ENCODE measurements around the gene GPR146. TPM values are rescaled to one million over a fixed set of nuclear protein-coding genes. Genes with fewer than 3 reads are reported as not detected.

Gene GPR146
- total RNA-seq, 6 experiments from 2014 or later, result 13.3 to 45.3 (median 22.8) TPM

DNA sequence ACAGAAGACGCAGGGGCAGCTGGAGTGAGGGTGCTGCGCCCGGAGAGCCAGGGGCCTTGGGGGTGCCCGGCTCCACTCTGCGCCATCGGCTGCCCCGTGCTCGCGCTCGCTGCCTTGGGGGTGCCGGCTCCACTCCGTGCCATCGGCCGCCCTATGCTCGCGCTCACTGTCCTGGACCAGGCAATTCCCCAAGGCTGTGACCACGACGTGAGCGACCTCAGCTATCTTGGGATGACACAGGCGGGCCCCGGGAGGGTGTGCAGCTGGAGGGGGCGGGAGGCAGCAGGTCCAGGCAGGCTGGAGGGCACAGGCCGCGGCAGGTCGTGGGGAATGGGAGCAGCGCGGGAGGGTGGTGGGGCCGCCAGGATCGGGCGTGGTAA is 31.6 kb upstream of the GPR146 start:
- ATAC-seq, result no peak
- no peak overlapping the region for H3K27ac ChIP-seq
- H3K4me3 ChIP-seq, result no peak overlapping the region
- no peaks in the 10 kb centered on the region for H3K9me3 ChIP-seq
- TF ChIP-seq POLR2A (IDR thresholded peaks at IDR 0.05), result no peak
- intact Hi-C loops (cut with DNase I), result no loop called here
- WGBS (ENCODE audit: insufficient coverage, low coverage, low lambda C conversion rate, missing lambda C conversion rate), result 63% methylated on average over 1 of the region's 30 CpGs
- peaks cover 0 to 6% (median 3%) of the 10 kb centered on the region in 4 donors for H3K4me1 ChIP-seq
- H3K36me3 ChIP-seq, result peaks cover 0 to 6% (median 1%) of the 10 kb centered on the region in 4 donors
- no peaks in the 10 kb centered on the region for H3K27me3 ChIP-seq
- DNase-seq, result no peak

DNA sequence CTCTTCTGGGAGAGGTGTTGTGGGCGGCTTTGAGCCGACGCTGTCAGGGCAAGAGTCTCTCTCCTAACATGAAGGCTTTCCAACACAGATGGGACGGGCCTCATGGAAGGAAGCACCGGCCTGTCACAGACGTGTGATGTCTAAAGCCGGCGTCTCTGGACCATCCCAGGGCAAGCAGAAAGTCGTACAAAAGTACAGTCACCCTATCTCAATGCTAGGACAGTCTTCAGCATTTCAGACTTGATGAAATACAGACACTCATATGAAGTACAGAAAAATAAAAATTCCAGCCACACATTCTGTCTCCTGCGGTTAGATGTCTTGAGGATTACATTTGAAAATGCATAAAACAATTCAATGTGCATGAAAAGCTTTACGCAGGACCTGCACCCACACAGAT is 30.8 kb upstream of the GPR146 start:
- Histone ChIP-seq H3K4me3 (no peak overlapping the region), H3K4me1 (peaks cover 0 to 6% (median 3%) of the 10 kb centered on the region in 4 donors), H3K27ac (no peak overlapping the region), H3K27me3 (no peaks in the 10 kb centered on the region), H3K36me3 (peaks cover 0 to 6% (median 1%) of the 10 kb centered on the region in 4 donors), H3K9me3 (no peaks in the 10 kb centered on the region)
- 90% methylated on average over 4 of the region's 11 CpGs for WGBS (ENCODE audit: insufficient coverage, low coverage, low lambda C conversion rate, missing lambda C conversion rate)
- DNase-seq (no peak), ATAC-seq (no peak)
- no peak for TF ChIP-seq POLR2A (IDR thresholded peaks at IDR 0.05)
- TF ChIP-seq, protein P1, sequence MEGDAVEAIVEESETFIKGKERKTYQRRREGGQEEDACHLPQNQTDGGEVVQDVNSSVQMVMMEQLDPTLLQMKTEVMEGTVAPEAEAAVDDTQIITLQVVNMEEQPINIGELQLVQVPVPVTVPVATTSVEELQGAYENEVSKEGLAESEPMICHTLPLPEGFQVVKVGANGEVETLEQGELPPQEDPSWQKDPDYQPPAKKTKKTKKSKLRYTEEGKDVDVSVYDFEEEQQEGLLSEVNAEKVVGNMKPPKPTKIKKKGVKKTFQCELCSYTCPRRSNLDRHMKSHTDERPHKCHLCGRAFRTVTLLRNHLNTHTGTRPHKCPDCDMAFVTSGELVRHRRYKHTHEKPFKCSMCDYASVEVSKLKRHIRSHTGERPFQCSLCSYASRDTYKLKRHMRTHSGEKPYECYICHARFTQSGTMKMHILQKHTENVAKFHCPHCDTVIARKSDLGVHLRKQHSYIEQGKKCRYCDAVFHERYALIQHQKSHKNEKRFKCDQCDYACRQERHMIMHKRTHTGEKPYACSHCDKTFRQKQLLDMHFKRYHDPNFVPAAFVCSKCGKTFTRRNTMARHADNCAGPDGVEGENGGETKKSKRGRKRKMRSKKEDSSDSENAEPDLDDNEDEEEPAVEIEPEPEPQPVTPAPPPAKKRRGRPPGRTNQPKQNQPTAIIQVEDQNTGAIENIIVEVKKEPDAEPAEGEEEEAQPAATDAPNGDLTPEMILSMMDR (IDR thresholded peaks at IDR 0.05), result no peak
- intact Hi-C loops (cut with DNase I), result no loop called here

GRCh38 chr7:1014681-1015080 is 29.7 kb upstream of the GPR146 start:
- H3K36me3 ChIP-seq, result peaks cover 0 to 3% (median under 1%) of the 10 kb centered on the region in 4 donors
- H3K4me3 ChIP-seq, result no peak overlapping the region
- peaks cover 0 to 6% (median 3%) of the 10 kb centered on the region in 4 donors for H3K4me1 ChIP-seq
- no peaks in the 10 kb centered on the region for H3K27me3 ChIP-seq
- no peaks in the 10 kb centered on the region for H3K9me3 ChIP-seq
- no peak for TF ChIP-seq POLR2A (IDR thresholded peaks at IDR 0.05)
- TF ChIP-seq, protein P1 (IDR thresholded peaks at IDR 0.05), result no peak
- H3K27ac ChIP-seq, result no peak overlapping the region
- intact Hi-C loops (cut with DNase I), result no loop called here
- DNase-seq (no peak), ATAC-seq (no peak)
- WGBS (ENCODE audit: insufficient coverage, low coverage, low lambda C conversion rate, missing lambda C conversion rate), result no CpG with 5 or more reads among the region's 20 CpGs

DNA sequence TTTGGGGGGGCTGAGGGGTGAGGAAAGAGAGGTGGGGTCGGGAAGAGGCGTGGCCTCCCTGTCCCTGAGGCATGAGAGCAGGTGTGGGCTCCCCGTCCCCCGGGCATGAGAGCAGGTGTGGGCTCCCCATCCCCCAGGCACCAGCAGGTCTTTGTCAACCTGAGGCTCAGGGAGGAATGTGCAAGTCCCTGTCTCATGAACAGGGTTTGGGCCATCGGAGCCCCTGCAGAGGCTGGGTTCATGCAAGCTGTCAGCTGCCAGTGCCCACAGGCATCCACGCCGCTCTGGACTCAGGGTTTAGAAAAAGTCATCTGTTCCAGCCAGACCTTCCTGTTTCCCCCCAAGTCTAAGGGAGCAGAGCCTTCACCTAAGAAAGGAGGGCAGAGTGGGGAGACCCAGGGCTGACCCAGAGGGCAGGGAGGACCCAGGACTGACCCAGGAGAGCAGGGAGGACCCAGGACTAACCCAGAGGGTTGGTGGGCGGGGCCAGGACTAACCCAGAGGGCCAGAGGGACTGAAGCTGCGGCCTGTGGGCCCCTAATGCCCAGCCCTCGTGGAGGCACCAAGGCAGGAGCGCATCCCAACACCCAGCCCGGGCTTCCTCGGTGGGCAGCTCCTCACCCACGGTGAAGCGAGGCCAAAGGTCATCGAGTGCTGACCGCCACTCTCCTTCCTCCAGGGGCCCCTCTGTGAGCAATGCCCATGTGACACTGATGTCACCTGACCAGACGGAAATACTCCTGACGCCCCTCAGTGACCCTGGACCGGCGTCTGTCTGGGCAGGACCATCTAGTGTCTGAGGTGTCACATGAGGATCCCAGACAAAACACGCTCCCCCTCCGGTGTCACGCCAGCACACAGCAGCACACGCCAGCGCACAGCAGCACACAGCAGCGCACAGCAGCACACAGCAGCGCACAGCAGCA is 28.9 kb upstream of the GPR146 start:
- no peak for TF ChIP-seq POLR2A (IDR thresholded peaks at IDR 0.05)
- TF ChIP-seq, protein P1 (IDR thresholded peaks at IDR 0.05), result no peak
- ATAC-seq, result peak in 2 of 4 donors; percentile 17 to 26
- no peaks in the 10 kb centered on the region for H3K27me3 ChIP-seq
- no peak overlapping the region for H3K4me3 ChIP-seq
- peaks cover 0 to 6% (median 3%) of the 10 kb centered on the region in 4 donors for H3K4me1 ChIP-seq
- 53% methylated on average over 3 of the region's 28 CpGs for WGBS (ENCODE audit: insufficient coverage, low coverage, low lambda C conversion rate, missing lambda C conversion rate)
- no peaks in the 10 kb centered on the region for H3K36me3 ChIP-seq
- intact Hi-C loops (cut with DNase I), result no loop called here
- no peak overlapping the region for H3K27ac ChIP-seq
- no peak for DNase-seq
- no peaks in the 10 kb centered on the region for H3K9me3 ChIP-seq

Data from right lobe of liver (tissue), 6 donors.